NCI-H2107 treated with DMSO at 0.1 percent for 48 hours (cell line): ENCODE data around the gene FAM110A.
"Not testable (repeated sequence)": the region's sequence is repeated elsewhere in the genome, so short reads cannot be mapped to it uniquely, and the experiment has no call there.

Experiments used
- DNase-seq: peaks from one replicate; lab custom pipeline; 2025; ENCODE audit not compliant: unreplicated experiment; lab: John Stamatoyannopoulos, UW

FAM110A gene

GRCh38 chr20:841568-842546 is 8.3 kb downstream of the FAM110A start:
- DNase-seq = no peak

GRCh38 chr20:842547-842940 is 9.0 kb downstream of the FAM110A start:
- no peak for DNase-seq

DNA sequence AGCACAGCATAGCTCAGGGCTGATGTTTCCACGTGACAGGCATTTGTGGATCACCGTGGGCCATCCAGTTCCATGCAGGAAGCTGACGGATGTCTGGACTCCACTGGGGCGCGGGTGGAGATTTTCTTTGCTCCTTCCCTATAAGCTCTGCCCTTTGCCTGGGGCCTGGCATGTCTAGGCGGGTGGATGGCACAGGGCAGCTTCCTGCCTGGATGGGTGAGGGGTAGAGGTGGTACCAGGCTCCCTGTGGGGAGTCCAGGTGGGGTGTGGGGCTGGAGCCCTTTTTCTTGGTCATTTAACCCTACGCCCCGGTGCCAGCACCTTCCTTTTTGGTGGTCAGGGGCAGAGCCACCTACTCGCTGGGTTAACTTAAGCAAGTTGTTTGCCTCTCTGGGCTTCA is 10.4 kb downstream of the FAM110A start:
- DNase-seq = no peak

DNA sequence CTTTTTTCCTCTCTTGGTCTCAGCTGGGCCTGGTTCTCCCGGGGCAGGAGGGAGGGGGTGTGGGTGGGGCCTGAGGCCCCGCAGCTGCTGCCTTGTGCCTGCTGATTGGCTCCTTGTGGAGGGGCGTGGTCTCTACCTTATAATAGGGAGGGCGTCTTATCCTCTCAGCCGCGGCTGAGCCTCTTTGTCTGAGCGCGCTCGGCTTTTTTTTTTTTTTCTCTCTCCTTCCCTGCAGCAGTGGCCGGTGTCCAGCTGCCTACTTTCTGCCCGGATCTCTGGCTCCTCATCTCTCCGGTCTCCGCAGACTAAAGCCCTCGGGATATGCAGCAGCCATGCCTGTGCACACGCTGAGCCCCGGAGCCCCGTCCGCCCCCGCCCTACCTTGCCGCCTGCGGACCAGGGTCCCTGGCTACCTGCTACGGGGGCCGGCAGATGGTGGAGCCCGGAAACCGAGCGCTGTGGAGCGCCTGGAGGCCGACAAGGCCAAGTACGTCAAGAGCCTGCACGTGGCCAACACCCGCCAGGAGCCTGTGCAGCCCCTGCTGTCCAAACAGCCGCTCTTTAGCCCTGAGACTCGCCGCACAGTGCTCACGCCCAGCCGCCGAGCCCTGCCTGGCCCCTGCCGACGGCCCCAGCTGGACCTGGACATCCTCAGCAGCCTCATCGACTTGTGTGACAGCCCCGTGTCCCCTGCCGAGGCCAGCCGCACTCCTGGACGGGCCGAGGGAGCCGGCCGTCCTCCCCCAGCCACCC is 11.1 kb downstream of the FAM110A start:
- DNase-seq = peak; percentile 48

DNA sequence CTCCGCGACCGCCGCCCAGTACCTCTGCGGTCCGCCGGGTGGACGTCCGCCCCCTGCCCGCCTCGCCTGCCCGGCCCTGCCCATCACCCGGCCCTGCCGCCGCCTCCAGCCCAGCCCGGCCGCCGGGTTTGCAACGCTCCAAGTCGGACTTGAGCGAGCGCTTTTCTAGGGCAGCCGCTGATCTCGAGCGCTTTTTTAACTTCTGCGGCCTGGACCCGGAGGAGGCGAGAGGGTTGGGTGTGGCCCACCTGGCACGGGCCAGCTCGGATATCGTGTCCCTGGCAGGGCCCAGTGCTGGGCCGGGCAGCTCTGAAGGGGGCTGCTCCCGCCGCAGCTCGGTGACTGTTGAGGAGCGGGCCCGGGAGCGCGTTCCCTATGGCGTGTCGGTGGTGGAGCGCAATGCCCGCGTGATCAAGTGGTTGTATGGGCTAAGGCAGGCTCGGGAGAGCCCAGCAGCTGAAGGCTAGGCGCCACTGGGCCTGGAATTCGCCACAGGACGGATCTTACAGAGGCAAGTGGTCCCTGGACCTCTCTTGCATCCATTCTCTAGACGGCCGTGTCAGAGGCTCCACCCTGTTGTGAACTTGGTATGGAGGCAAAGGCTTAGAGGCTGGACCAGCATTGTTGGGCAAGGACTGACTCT is 11.8 kb downstream of the FAM110A start:
- no peak for DNase-seq

GRCh38 chr20:845941-846893 is 12.7 kb downstream of the FAM110A start:
- DNase-seq = no peak

DNA sequence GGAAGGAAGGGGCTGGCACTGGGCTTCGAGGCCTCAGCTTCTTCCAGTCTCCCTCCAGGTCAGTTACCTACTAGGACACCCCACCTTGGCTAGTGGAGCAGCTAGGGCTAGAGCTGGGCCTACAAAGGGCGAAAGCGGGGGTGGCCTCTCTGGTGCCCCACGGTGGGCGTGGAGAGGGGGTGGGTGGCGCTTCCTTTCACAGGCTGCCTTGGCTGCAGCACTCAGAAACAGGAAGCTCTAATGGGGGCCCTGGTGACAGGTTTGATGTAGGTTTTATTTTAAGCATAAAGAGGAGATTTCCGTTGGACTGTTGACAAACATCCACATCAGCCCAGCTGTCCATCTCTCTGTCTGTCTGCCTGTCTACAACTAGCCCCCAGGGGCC is 13.4 kb downstream of the FAM110A start:
- DNase-seq = no peak

- DNase-seq = no peak
Measured at GRCh38 chr20:848193-848592, 14.7 kb downstream of the FAM110A start.

GRCh38 chr20:848731-849130 is 15.2 kb downstream of the FAM110A start:
- not testable (repeated sequence) for DNase-seq

DNA sequence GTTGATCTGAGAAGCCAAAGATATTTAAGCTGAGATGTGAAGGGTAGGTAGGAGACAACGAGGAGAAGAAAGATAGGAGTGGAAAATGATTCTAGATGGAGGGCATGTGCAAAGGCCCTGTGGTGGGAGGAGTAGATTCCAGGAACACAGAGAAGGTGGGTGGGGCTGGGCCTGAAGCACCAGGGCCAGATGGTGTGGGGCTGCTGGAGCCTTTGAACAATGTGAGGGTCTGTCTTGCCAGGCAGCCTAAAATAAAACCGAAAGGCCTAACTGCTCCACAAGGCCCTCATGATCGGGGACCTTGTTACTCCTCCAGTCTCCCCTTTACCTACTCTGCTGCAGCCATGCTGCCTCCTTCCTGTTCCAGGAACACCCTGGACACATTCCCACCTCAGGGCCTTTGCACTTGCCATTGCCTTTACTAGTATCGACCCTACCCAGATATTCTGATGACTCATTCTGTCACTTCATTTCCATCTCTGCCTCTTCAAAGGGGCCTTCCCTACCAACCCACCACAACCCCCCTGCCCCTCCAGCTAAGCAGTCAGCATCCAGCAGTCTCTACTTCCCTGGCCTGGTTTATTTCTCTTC is 20.0 kb downstream of the FAM110A start:
- DNase-seq = no peak

DNA sequence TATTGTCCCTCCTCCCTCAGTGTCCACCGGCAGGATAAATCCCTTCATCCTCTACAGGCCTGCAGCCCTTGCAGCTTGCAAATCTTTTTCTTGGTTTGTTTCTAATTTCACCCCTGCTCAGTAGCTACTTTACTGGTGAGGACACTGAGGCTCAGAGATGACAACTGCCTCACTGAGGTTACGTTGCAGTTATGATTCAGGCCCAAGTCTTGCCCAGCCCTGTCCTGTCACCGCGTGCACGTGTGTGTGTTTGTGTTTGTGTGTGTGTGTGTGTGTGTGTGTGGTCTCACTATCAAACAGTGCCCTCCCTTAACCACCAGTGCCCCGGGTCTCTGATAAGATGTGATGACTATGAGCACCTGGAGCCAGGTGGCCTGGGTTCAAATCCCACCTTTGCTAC is 21.1 kb downstream of the FAM110A start:
- no peak for DNase-seq

DNA sequence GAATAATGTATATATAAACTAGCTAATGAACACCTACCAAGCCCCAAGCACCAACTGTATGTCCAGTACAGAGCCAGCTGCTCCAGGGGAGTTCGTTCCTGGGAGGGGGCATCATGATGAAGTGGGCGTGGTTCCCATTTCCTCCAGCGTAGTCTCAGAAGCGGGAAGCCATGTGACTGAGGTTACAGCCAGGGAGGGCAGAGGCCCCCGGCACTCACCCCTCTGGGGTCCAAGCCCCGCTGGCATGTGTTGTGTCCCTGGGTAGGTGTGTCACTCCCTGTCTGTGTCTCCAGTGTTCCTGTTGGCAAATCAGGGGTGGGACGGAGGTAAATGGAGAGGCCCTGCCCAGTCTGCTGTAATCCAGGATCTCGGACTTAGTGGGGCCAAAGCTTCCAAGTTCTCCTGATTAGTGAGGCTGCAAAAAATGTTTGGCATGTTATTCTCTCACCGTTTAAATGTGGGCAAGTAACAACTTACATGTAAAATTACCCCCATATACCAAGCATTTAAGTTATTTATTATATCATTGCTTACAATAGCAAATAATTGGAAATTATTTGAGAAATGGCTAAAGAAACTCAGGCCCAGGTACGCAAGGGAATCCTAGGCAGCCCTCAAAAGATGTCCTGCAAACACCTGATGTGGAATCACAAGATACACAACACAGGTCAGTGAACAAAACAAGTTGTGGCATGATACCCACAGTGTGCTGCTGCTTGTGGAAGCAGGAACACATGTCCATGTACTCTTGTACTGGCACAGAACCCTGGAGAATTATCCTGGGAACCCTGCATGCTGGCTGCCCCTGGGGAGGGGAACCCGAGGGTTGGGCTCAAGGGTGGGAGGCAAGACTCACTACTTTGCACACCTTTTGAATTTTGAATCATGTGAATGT is 22.2 kb downstream of the FAM110A start:
- no peak for DNase-seq

DNA sequence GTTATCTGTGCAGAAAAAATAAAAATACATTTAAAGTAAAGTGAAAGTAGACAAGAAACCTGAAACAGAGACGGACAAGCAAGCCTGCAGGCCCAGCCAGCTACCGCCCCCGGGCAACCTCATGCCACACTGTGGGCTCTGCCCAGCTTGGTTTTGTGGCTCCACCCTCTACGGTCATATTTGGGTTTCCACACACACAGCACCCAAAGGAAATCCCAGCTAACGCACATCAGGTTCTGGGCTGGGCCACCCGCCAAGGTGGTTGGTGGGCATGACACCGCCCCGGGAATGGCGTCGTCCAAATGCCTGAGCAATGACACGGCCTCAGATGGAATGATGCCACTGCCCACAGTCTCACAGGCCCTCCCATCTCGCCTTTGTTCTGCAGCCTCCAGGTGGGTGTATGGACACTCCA is 22.9 kb downstream of the FAM110A start:
- no peak for DNase-seq

GRCh38 chr20:858011-858410 is 24.5 kb downstream of the FAM110A start:
- no peak for DNase-seq

GRCh38 chr20:859751-860231 is 26.3 kb downstream of the FAM110A start:
- DNase-seq = no peak

DNA sequence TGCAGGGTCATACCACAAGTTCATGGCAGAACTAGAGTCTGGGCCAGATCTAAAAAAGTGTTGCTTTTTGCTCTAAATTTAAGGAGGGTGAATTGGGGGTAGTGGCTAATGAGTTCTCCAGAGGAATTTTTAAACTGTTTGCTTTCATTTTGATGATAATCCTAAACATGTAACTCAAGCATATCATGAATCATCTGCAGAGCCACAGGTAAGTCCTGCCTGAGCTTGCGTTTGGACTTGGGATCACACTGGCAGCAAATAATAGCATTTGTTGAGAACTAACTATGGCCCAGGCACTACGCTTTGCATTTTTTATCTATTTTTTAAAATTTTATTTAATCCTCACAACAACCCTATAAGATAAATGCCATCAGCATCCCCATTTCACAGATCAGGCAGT is 27.4 kb downstream of the FAM110A start:
- DNase-seq = no peak

DNA sequence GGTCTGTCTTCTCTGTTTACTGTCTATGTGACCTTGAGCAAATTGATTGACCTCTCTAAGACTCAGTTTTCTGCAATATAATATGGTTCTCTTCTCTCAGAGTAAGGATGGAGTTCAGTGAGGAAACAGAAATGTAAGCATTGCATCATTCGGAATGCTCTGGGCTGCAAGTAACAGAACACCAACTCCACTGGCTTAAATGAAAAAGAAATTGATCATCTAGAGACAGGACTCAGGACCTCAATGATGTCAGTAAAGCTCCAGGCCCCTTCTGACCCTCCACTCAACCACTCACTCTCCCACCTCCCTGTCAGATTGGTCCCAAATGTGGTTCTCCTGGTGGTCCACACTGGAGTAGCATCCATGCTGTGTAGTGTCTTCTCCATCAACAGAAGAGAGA is 31.9 kb downstream of the FAM110A start:
- DNase-seq = no peak

- no peak for DNase-seq
Measured at GRCh38 chr20:868279-868678, 34.8 kb downstream of the FAM110A start.

GRCh38 chr20:869606-870005 is 36.1 kb downstream of the FAM110A start:
- no peak for DNase-seq
